H9 (cell line): ENCODE results near the gene ABCA12. TPM values are rescaled to one million over a fixed set of nuclear protein-coding genes. Genes with fewer than 3 reads are reported as not detected.

Source experiments
- DNase-seq: peaks from one replicate; pipeline ENCODE4 v3.0.0-alpha.2; 2017
- H2AFZ ChIP-seq: one replicate; pipeline ENCODE4 v1.6.1; 2013; ENCODE audit warnings: mild to moderate bottlenecking, low read length, control low read depth, moderate library complexity
- H2AK5ac ChIP-seq: 2 replicates; pipeline ENCODE4 v1.6.1; 2013; ENCODE audit warnings: low read length, control low read depth, mixed read lengths; ENCODE audit not compliant: insufficient read length
- H2BK120ac ChIP-seq: one replicate; pipeline ENCODE4 v1.6.1; 2013; ENCODE audit warnings: low read depth, mild to moderate bottlenecking, low read length, control low read depth, inconsistent platforms; ENCODE audit not compliant: poor library complexity, severe bottlenecking
- H2BK12ac ChIP-seq: 2 replicates; pipeline ENCODE4 v1.6.1; 2013; ENCODE audit warnings: low read length, control low read depth, mixed read lengths, low read depth; ENCODE audit not compliant: insufficient read length
- H2BK15ac ChIP-seq: 2 replicates; pipeline ENCODE4 v1.6.1; 2013; ENCODE audit warnings: low read depth, low read length, control low read depth
- H2BK20ac ChIP-seq: one replicate; pipeline ENCODE4 v1.6.1; 2013; ENCODE audit warnings: low read depth, mild to moderate bottlenecking, low read length, control low read depth, inconsistent platforms; ENCODE audit not compliant: poor library complexity, severe bottlenecking
- H2BK5ac ChIP-seq: 2 replicates; pipeline ENCODE4 v1.6.1; 2013; ENCODE audit warnings: low read length, control low read depth, mixed read lengths; ENCODE audit not compliant: insufficient read length
- H3K14ac ChIP-seq: 2 replicates; pipeline ENCODE4 v1.6.1; 2013; ENCODE audit warnings: low read length, control low read depth; ENCODE audit not compliant: insufficient read depth
- H3K18ac ChIP-seq: 2 replicates; pipeline ENCODE4 v1.6.1; 2013; ENCODE audit warnings: low read depth, mild to moderate bottlenecking, mixed read lengths, low read length, control low read depth; ENCODE audit not compliant: insufficient read length
- H3K23ac ChIP-seq: 2 replicates; pipeline ENCODE4 v1.6.1; 2013; ENCODE audit warnings: low read length, control low read depth, mixed read lengths, low read depth; ENCODE audit not compliant: insufficient read length
- H3K23me2 ChIP-seq: 2 replicates; pipeline ENCODE4 v1.6.1; 2013; ENCODE audit warnings: low read depth, mild to moderate bottlenecking, mixed read lengths, low read length, control low read depth; ENCODE audit not compliant: insufficient read length, poor library complexity, severe bottlenecking
- H3K27ac ChIP-seq: 2 replicates; pipeline ENCODE4 v1.5.1; 2013; ENCODE audit warnings: low read length, control low read depth, mixed read lengths, low read depth; ENCODE audit not compliant: insufficient read length
- H3K27me3 ChIP-seq: 2 replicates; pipeline ENCODE4 v1.6.1; 2013; ENCODE audit warnings: low read length, control low read depth, inconsistent platforms; ENCODE audit not compliant: insufficient read depth
- H3K4ac ChIP-seq: 2 replicates; pipeline ENCODE4 v1.6.1; 2013; ENCODE audit warnings: low read depth, mild to moderate bottlenecking, control low read depth, inconsistent platforms, low read length, moderate library complexity
- H3K4me1 ChIP-seq: 2 replicates; pipeline ENCODE4 v1.6.1; 2013; ENCODE audit warnings: low read length, control low read depth, inconsistent platforms; ENCODE audit not compliant: insufficient read depth
- H3K4me2 ChIP-seq: 2 replicates; pipeline ENCODE4 v1.6.1; 2013; ENCODE audit warnings: low read length, control low read depth, mixed read lengths; ENCODE audit not compliant: insufficient read length, insufficient read depth
- H3K56ac ChIP-seq: 2 replicates; pipeline ENCODE4 v1.6.1; 2013; ENCODE audit warnings: low read depth, mild to moderate bottlenecking, mixed read lengths, low read length, control low read depth; ENCODE audit not compliant: insufficient read length
- H3K79me1 ChIP-seq: 2 replicates; pipeline ENCODE4 v1.6.1; 2013; ENCODE audit warnings: low read depth, mild to moderate bottlenecking, moderate library complexity, low read length, control low read depth, inconsistent platforms; ENCODE audit not compliant: insufficient read depth, poor library complexity, severe bottlenecking
- H3K79me2 ChIP-seq: 2 replicates; pipeline ENCODE4 v1.6.1; 2013; ENCODE audit warnings: low read length, control low read depth, inconsistent platforms; ENCODE audit not compliant: insufficient read depth
- H3K9ac ChIP-seq: 2 replicates; pipeline ENCODE4 v1.6.1; 2013; ENCODE audit warnings: low read length, control low read depth, mixed read lengths; ENCODE audit not compliant: insufficient read length; ENCODE audit errors: extremely low read depth
- H3K9me3 ChIP-seq: one replicate; pipeline ENCODE4 v1.6.1; 2013; ENCODE audit warnings: low read depth, low read length, inconsistent platforms; ENCODE audit not compliant: control insufficient read depth
- H3T11ph ChIP-seq: one replicate; pipeline ENCODE4 v1.6.1; 2013; ENCODE audit warnings: mild to moderate bottlenecking, low read length, control low read depth, inconsistent platforms
- H4K20me1 ChIP-seq: one replicate; pipeline ENCODE4 v1.6.1; 2013; ENCODE audit not compliant: control insufficient read depth, insufficient read length, insufficient read depth
- H4K5ac ChIP-seq: 2 replicates; pipeline ENCODE4 v1.6.1; 2013; ENCODE audit warnings: low read depth, mild to moderate bottlenecking, mixed read lengths, low read length, control low read depth; ENCODE audit not compliant: insufficient read length
- H4K8ac ChIP-seq: replicated peaks from 2 replicates; pipeline ENCODE4 v1.6.1; 2013; ENCODE audit warnings: low read length, control low read depth, mixed read lengths, low read depth; ENCODE audit not compliant: insufficient read length
- H4K91ac ChIP-seq: 2 replicates; pipeline ENCODE4 v1.6.1; 2013; ENCODE audit warnings: low read depth, mild to moderate bottlenecking, moderate library complexity, mixed read lengths, low read length, control low read depth; ENCODE audit not compliant: insufficient read length
- H3K27ac Mint-ChIP-seq, 3 experiments: 2 replicates in 2 of 3; 3 replicates in 1 of 3; pipeline ENCODE4 v1.8.0; 2020 to 2021; ENCODE audit warnings: mixed read lengths in 3 of 3, mild to moderate bottlenecking in 1 of 3, moderate library complexity in 1 of 3
- H3K27me3 Mint-ChIP-seq: 2 replicates; pipeline ENCODE4 v1.8.0; 2021; ENCODE audit warnings: low read depth, mild to moderate bottlenecking, moderate library complexity, mixed read lengths
- H3K36me3 Mint-ChIP-seq, 3 experiments: 2 replicates in 2 of 3; 3 replicates in 1 of 3; pipeline ENCODE4 v1.8.0; 2020 to 2021; ENCODE audit warnings: low read depth in 3 of 3, mixed read lengths in 3 of 3; ENCODE audit not compliant: insufficient read depth in 1 of 3
- H3K4me1 Mint-ChIP-seq, 2 experiments: 2 replicates each; pipeline ENCODE4 v1.8.0; 2020; ENCODE audit warnings: mixed read lengths in 2 of 2
- H3K4me3 Mint-ChIP-seq, 2 experiments: 2 replicates in 1 of 2; 3 replicates in 1 of 2; pipeline ENCODE4 v1.8.0; 2020 to 2021; ENCODE audit warnings: mild to moderate bottlenecking in 2 of 2, mixed read lengths in 2 of 2, moderate library complexity in 1 of 2
- H3K9me3 Mint-ChIP-seq, 2 experiments: 2 replicates in 1 of 2; 3 replicates in 1 of 2; pipeline ENCODE4 v1.8.0; 2020; ENCODE audit warnings: mild to moderate bottlenecking in 2 of 2, mixed read lengths in 2 of 2, moderate library complexity in 1 of 2
- CTCF ChIP-seq: fragments of 200-600 bp; sonication (generic); conservative IDR thresholded peaks from 3 replicates; pipeline ENCODE4 v1.8.0; 2021; ENCODE audit warnings: antibody characterized with exemption, mild to moderate bottlenecking
- WGBS: extraction: QIAGEN DNeasy Blood & Tissue Kit; methylation state at CpG from one replicate; pipeline ENCODE4 v1.1.7; 2013; ENCODE audit warnings: missing lambda C conversion rate, low lambda C conversion rate, mixed read lengths; ENCODE audit not compliant: insufficient read length; ENCODE audit errors: extremely low coverage; 5-methylcytosine and 5-hydroxymethylcytosine counted together
- total RNA-seq: library from RNA; stranded (reverse); gene quantifications from 2 replicates; pipeline ENCODE4 v1.2.1, GENCODE V29; 2021

Gene ABCA12
- total RNA-seq, 1 experiment from 2014 or later, result not detected

- H4K5ac ChIP-seq, result no peak overlapping the region
- H3K27ac ChIP-seq, result no peak overlapping the region
- H2AFZ ChIP-seq, result no peak overlapping the region
- Mint-ChIP-seq H3K36me3 (no peaks in the 10 kb centered on the region), H3K4me3 (no peak overlapping the region), H3K27ac (no peak overlapping the region), H3K27me3 (peaks cover 2% of the 10 kb centered on the region; the same call in 1 of the 2 replicates), H3K4me1 (no peaks in the 10 kb centered on the region), H3K9me3 (no peaks in the 10 kb centered on the region; a peak in 1 of 5 replicates)
- no peak overlapping the region for H2BK5ac ChIP-seq
- H3K23ac ChIP-seq, result no peak overlapping the region
- no peak overlapping the region for H2AK5ac ChIP-seq
- TF ChIP-seq CTCF, result no peak
- H3K4me2 ChIP-seq, result no peak overlapping the region
- no peak overlapping the region for H2BK15ac ChIP-seq
- no peak overlapping the region for H4K91ac ChIP-seq
- no peak for DNase-seq
- no peaks in the 10 kb centered on the region for H3K9me3 ChIP-seq
- H3K4me1 ChIP-seq, result no peaks in the 10 kb centered on the region
- no peaks in the 10 kb centered on the region for H3K79me2 ChIP-seq
- WGBS, result no CpG with 5 or more reads among the region's 2 CpGs
- H4K8ac ChIP-seq, result no peak overlapping the region
- H2BK120ac ChIP-seq, result no peak overlapping the region
- H3T11ph ChIP-seq, result no peak overlapping the region
- no peaks in the 10 kb centered on the region for H4K20me1 ChIP-seq
- no peak overlapping the region for H2BK20ac ChIP-seq
- H3K14ac ChIP-seq, result no peak overlapping the region
- H3K27me3 ChIP-seq, result no peaks in the 10 kb centered on the region
- no peak overlapping the region for H3K4ac ChIP-seq
- H3K79me1 ChIP-seq, result no peaks in the 10 kb centered on the region
- no peak overlapping the region for H2BK12ac ChIP-seq
- no peak overlapping the region for H3K9ac ChIP-seq
- no peak overlapping the region for H3K18ac ChIP-seq
- H3K23me2 ChIP-seq, result no peaks in the 10 kb centered on the region
- no peak overlapping the region for H3K56ac ChIP-seq
Measured at GRCh38 chr2:215149060-215149459, 10.6 kb upstream of the ABCA12 start.
